ENCODE measurements around the gene MARCKSL1. TPM values are rescaled to one million over a fixed set of nuclear protein-coding genes. Genes with fewer than 3 reads are reported as not detected.

The MARCKSL1 gene
- total and polyA plus RNA-seq, 7 experiments from 2014 or later = 22.2 to 222 (median 69.0) TPM

DNA sequence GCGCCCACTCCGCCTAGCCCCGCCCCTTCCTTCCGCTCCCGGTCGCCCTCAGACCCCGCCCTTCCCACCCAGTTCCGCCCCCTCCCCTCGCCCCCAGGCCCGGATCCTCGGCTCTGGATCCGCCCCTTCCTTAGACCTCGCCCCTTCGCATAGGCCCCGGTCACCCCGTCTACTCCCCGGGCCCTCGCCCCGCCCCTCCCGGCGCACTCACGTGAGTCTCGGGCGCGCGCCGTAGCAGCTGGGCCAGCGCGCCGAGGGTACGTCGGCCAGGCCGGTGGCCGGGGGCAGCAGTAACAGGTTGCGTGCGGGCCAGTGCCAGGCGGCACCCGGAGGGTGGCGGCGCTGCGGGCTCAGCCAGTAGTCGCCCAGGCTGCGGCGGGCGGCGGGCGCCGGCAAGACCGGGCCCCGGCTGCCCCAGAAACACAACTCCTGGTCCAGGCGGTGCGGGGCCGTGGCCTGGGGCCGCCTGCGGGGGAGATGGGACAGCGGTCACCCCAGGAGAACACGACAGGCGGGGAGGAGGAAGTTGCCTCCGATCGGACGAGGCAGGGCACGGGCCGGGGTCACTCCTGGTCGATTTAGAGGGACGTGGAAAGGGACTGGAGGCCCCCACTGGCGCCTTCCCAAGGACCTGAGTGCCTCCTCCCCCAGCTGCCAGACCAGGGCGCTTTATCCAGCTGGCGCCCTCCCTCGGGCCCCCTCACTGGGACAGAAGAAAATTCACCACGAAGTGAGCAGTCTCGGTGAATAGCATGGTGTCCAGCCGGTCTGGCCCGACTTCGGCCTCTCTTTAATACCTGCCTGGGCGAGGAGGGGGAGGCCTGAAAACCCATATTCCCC, 15.6 kb upstream of the MARCKSL1 start:
- peaks cover 0 to under 1% (median 0%) of the 10 kb centered on the region in 5 donors for H3K27me3 Mint-ChIP-seq
- Histone ChIP-seq H3K9me3 (ENCODE audit: control insufficient read depth in 2 of 3, low read length in 3 of 3) (no peaks in the 10 kb centered on the region), H3K27me3 (ENCODE audit: control insufficient read depth in 2 of 2, insufficient read depth in 2 of 2, low read length in 2 of 2) (no peaks in the 10 kb centered on the region), H3K36me3 (ENCODE audit: control insufficient read depth in 2 of 3, insufficient read depth in 3 of 3, low read length in 3 of 3) (no peaks in the 10 kb centered on the region), H3K4me3 (ENCODE audit: low read length) (peak overlapping the region; percentile 62), H3K4me1 (ENCODE audit: control insufficient read depth in 2 of 2, insufficient read depth in 2 of 2, low read length in 2 of 2) (peaks cover 4 to 19% of the 10 kb centered on the region in 2 donors), H3K27ac (ENCODE audit: low read depth, low read length) (peak overlapping the region; percentile 75)
- ChIA-PET POLR2A (interaction anchor here (0.6 to 5.4 kb wide), 12 partner anchors 15 to 187 kb away, joined by 3 to 55 read pairs (median 4); partner anchors contain the start of genes BSDC1, HDAC1 and MARCKSL1), CTCF (interaction anchor here (0.8 to 1.6 kb wide), 4 partner anchors 16 to 136 kb away, joined by 3 to 5 read pairs (median 4); partner anchors contain the start of genes BSDC1 and MARCKSL1)
- peaks cover 0 to 10% (median 6%) of the 10 kb centered on the region in 5 donors for H3K36me3 Mint-ChIP-seq
- peaks cover 35 to 65% (median 53%) of the 10 kb centered on the region in 7 donors for H3K4me1 Mint-ChIP-seq
- DNase-seq = peak; percentile 83 to 93 (median 92)
- H3K9me3 Mint-ChIP-seq = peaks cover 0 to 2% (median 0%) of the 10 kb centered on the region in 11 donors
- peak overlapping the region; percentile 63 to 96 (median 91) for H3K27ac Mint-ChIP-seq
- peak; percentile 97 for ATAC-seq
- H3K4me3 Mint-ChIP-seq = peak overlapping the region; percentile 68 to 90 (median 85)
- intact Hi-C loops (cut with micrococcal nuclease) = loop anchor here (1.0 to 2.0 kb wide), 14 partner anchors 11 to 465 kb away; partner anchors contain the start of genes BSDC1 (in 2 of the 2), HDAC1 (in 2 of the 2), MARCKSL1 (in 2 of the 2) and TMEM39B (in 2 of the 2)

GRCh38 chr1:32350785-32351398, 14.9 kb upstream of the MARCKSL1 start:
- intact Hi-C loops (cut with micrococcal nuclease) = loop anchor here (1.0 to 2.0 kb wide), 14 partner anchors 11 to 466 kb away; partner anchors contain the start of genes BSDC1 (in 2 of the 2), HDAC1 (in 2 of the 2), MARCKSL1 (in 2 of the 2) and TMEM39B (in 2 of the 2)
- no peaks in the 10 kb centered on the region for H3K36me3 ChIP-seq (ENCODE audit: control insufficient read depth in 2 of 3, insufficient read depth in 3 of 3, low read length in 3 of 3)
- Mint-ChIP-seq H3K9me3 (peaks cover 0 to 2% (median 0%) of the 10 kb centered on the region in 11 donors), H3K36me3 (peaks cover 0 to 10% (median 6%) of the 10 kb centered on the region in 5 donors), H3K27me3 (peaks cover 0 to 7% (median 0%) of the 10 kb centered on the region in 5 donors), H3K4me3 (peak overlapping the region; percentile 68 to 90 (median 85)), H3K4me1 (peaks cover 35 to 72% (median 60%) of the 10 kb centered on the region in 7 donors), H3K27ac (peak overlapping the region; percentile 63 to 96 (median 91))
- peak overlapping the region; percentile 62 for H3K4me3 ChIP-seq (ENCODE audit: low read length)
- DNase-seq (peak in 4 of 9 donors; percentile 77 to 85 (median 82)), ATAC-seq (peak; percentile 88)
- peak overlapping the region; percentile 75 for H3K27ac ChIP-seq (ENCODE audit: low read depth, low read length)
- no peaks in the 10 kb centered on the region for H3K27me3 ChIP-seq (ENCODE audit: control insufficient read depth in 2 of 2, insufficient read depth in 2 of 2, low read length in 2 of 2)
- POLR2A ChIA-PET = interaction anchor here (0.6 to 5.4 kb wide), 6 partner anchors 14 to 186 kb away, joined by 3 to 55 read pairs (median 4); partner anchors contain the start of gene MARCKSL1
- CTCF ChIA-PET = interaction anchor here (1.0 to 1.6 kb wide), 3 partner anchors 15 to 136 kb away, joined by 3 to 5 read pairs (median 4); partner anchors contain the start of gene MARCKSL1
- peaks cover 5 to 20% of the 10 kb centered on the region in 2 donors for H3K4me1 ChIP-seq (ENCODE audit: control insufficient read depth in 2 of 2, insufficient read depth in 2 of 2, low read length in 2 of 2)
- H3K9me3 ChIP-seq (ENCODE audit: control insufficient read depth in 2 of 3, low read length in 3 of 3) = no peaks in the 10 kb centered on the region

DNA sequence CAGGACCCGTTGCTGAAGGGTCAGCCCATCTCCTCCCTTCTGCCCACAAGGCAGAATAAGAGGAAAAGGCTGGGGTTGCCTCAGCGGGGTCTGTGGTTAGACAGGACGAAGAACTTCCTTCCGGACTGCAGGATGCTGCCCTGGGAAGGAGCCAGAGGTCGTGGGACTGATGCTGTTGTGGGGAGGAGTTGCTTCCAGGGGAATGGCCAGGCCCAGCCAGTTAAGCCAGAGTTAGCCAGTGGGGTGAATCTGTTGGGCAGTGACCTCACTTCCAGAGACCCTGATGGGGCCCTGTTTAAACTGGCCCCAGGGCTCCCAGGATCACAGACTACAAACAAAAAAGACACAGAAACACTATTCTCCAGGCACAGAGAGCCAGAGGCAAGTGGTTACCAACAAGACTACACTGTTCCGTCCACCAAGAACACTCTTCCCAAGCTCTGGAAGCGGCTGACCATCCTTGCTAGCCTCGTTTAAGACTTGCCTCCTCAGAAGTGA, 13.2 kb upstream of the MARCKSL1 start:
- ChIA-PET CTCF (no interaction called here), POLR2A (interaction anchor here (0.7 to 5.4 kb wide), 2 partner anchors 13 to 45 kb away, joined by 3 to 55 read pairs; partner anchors contain the start of genes BSDC1 and MARCKSL1)
- H3K27ac ChIP-seq (ENCODE audit: low read depth, low read length) = no peak overlapping the region
- peaks cover 0 to 6% (median 0%) of the 10 kb centered on the region in 5 donors for H3K36me3 Mint-ChIP-seq
- no peaks in the 10 kb centered on the region for H3K9me3 ChIP-seq (ENCODE audit: control insufficient read depth in 2 of 3, low read length in 3 of 3)
- peaks cover 0 to 13% (median 0%) of the 10 kb centered on the region in 5 donors for H3K27me3 Mint-ChIP-seq
- intact Hi-C loops (cut with micrococcal nuclease) = no loop called here
- peaks cover 35 to 76% (median 68%) of the 10 kb centered on the region in 7 donors for H3K4me1 Mint-ChIP-seq
- no peak for DNase-seq
- H3K9me3 Mint-ChIP-seq = peaks cover 0 to 2% (median 0%) of the 10 kb centered on the region in 11 donors
- H3K4me1 ChIP-seq (ENCODE audit: control insufficient read depth in 2 of 2, insufficient read depth in 2 of 2, low read length in 2 of 2) = peaks cover 15 to 31% of the 10 kb centered on the region in 2 donors
- H3K27ac Mint-ChIP-seq = peak overlapping the region in 8 of 9 donors; percentile 29 to 83 (median 68)
- no peaks in the 10 kb centered on the region for H3K27me3 ChIP-seq (ENCODE audit: control insufficient read depth in 2 of 2, insufficient read depth in 2 of 2, low read length in 2 of 2)
- ATAC-seq = no peak
- no peak overlapping the region for H3K4me3 ChIP-seq (ENCODE audit: low read length)
- H3K4me3 Mint-ChIP-seq = peak overlapping the region in 6 of 10 donors; percentile 29 to 68 (median 51)
- H3K36me3 ChIP-seq (ENCODE audit: control insufficient read depth in 2 of 3, insufficient read depth in 3 of 3, low read length in 3 of 3) = no peaks in the 10 kb centered on the region

GRCh38 chr1:32346532-32347157, 10.6 kb upstream of the MARCKSL1 start:
- H3K36me3 Mint-ChIP-seq = no peaks in the 10 kb centered on the region
- ChIA-PET CTCF (interaction anchor here (0.6 to 0.8 kb wide), 2 partner anchors 59 to 146 kb away, joined by 3 to 4 read pairs; no protein-coding TSS in a partner anchor), POLR2A (interaction anchor here (0.6 to 2.5 kb wide), 5 partner anchors 10 to 303 kb away, joined by 3 to 33 read pairs (median 4); partner anchors contain the start of genes MARCKSL1 and ZBTB8OS)
- Histone ChIP-seq H3K4me1 (ENCODE audit: control insufficient read depth in 2 of 2, insufficient read depth in 2 of 2, low read length in 2 of 2) (peaks cover 15 to 23% of the 10 kb centered on the region in 2 donors), H3K27me3 (ENCODE audit: control insufficient read depth in 2 of 2, insufficient read depth in 2 of 2, low read length in 2 of 2) (no peaks in the 10 kb centered on the region), H3K9me3 (ENCODE audit: control insufficient read depth in 2 of 3, low read length in 3 of 3) (no peaks in the 10 kb centered on the region), H3K4me3 (ENCODE audit: low read length) (no peak overlapping the region), H3K27ac (ENCODE audit: low read depth, low read length) (no peak overlapping the region), H3K36me3 (ENCODE audit: control insufficient read depth in 2 of 3, insufficient read depth in 3 of 3, low read length in 3 of 3) (no peaks in the 10 kb centered on the region)
- peak overlapping the region in 2 of 10 donors; percentile 10 to 61 for H3K4me3 Mint-ChIP-seq
- H3K4me1 Mint-ChIP-seq = peaks cover 44 to 62% (median 52%) of the 10 kb centered on the region in 7 donors
- DNase-seq (no peak), ATAC-seq (no peak)
- intact Hi-C loops (cut with micrococcal nuclease) = no loop called here
- peaks cover 0 to 13% (median 0%) of the 10 kb centered on the region in 5 donors for H3K27me3 Mint-ChIP-seq
- peaks cover 0 to 2% (median 0%) of the 10 kb centered on the region in 11 donors for H3K9me3 Mint-ChIP-seq
- H3K27ac Mint-ChIP-seq = peak overlapping the region in 5 of 9 donors; percentile 11 to 41 (median 34)

DNA sequence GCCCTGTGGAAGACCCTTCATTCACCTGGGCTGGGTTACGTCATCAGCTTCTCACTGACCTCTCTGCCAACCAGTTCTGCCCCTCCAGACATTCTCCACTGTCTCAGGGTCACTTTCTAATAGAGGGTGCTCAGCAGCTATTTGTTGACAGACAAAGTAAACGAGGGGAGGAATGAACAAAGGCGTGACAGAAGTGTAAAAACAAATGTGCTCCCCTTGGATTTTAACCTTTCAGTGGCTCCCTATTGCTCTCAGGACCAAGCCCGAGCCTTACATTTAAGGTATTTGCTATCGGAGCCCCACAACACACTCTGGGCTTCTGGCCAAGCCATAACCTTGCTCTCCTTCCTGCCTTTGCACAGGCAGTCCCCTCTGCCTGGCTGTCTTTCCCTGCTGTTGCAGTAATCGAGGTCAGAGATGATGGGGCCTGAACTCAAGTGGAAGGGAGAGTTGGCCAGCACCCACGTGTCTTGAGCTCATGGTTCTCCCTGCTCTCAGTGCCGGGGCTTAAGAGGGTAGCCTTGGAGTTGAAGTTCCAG, 9.3 kb upstream of the MARCKSL1 start:
- Mint-ChIP-seq H3K9me3 (peaks cover 0 to under 1% (median 0%) of the 10 kb centered on the region in 11 donors), H3K4me3 (peak overlapping the region in 7 of 10 donors; percentile 1 to 61 (median 45)), H3K27ac (peak overlapping the region in 7 of 9 donors; percentile 34 to 66 (median 53)), H3K36me3 (no peaks in the 10 kb centered on the region), H3K27me3 (peaks cover 0 to 13% (median 0%) of the 10 kb centered on the region in 5 donors), H3K4me1 (peaks cover 36 to 53% (median 45%) of the 10 kb centered on the region in 7 donors)
- CTCF ChIA-PET = interaction anchor here (0.6 to 1.3 kb wide), 3 partner anchors 9 to 169 kb away, joined by 3 to 5 read pairs (median 3); partner anchors contain the start of gene MARCKSL1
- intact Hi-C loops (cut with micrococcal nuclease) = no loop called here
- DNase-seq (peak in 3 of 9 donors; percentile 37 to 48 (median 40)), ATAC-seq (peak; percentile 54)
- no peaks in the 10 kb centered on the region for H3K36me3 ChIP-seq (ENCODE audit: control insufficient read depth in 2 of 3, insufficient read depth in 3 of 3, low read length in 3 of 3)
- POLR2A ChIA-PET = interaction anchor here (0.6 to 2.5 kb wide), 11 partner anchors 9 to 152 kb away, joined by 3 to 33 read pairs (median 3); partner anchors contain the start of genes FAM167B, HDAC1, LCK and MARCKSL1
- H3K4me3 ChIP-seq (ENCODE audit: low read length) = no peak overlapping the region
- peaks cover 10 to 18% of the 10 kb centered on the region in 2 donors for H3K4me1 ChIP-seq (ENCODE audit: control insufficient read depth in 2 of 2, insufficient read depth in 2 of 2, low read length in 2 of 2)
- no peaks in the 10 kb centered on the region for H3K27me3 ChIP-seq (ENCODE audit: control insufficient read depth in 2 of 2, insufficient read depth in 2 of 2, low read length in 2 of 2)
- H3K27ac ChIP-seq (ENCODE audit: low read depth, low read length) = no peak overlapping the region
- no peaks in the 10 kb centered on the region for H3K9me3 ChIP-seq (ENCODE audit: control insufficient read depth in 2 of 3, low read length in 3 of 3)

Measured in naive thymus-derived CD4-positive, alpha-beta T cell (primary cell).